GM23338 (cell line): ENCODE measurements around the gene IQUB.

Experiments
- CREB1 ChIP-seq: fragments of 250-450 bp; sonication (Bioruptor Pico); IDR thresholded peaks from 2 replicates; pipeline ENCODE4 v1.5.0; 2020; ENCODE audit warnings: low read depth, mild to moderate bottlenecking, moderate library complexity
- EZH2 ChIP-seq: fragments of 200-600 bp; sonication (generic); IDR thresholded peaks from one replicate; pipeline ENCODE4 v1.8.0; 2017; ENCODE audit warnings: antibody characterized with exemption, mild to moderate bottlenecking, low read depth; ENCODE audit not compliant: unreplicated experiment
- EZH2phosphoT487 ChIP-seq: fragments of 200-600 bp; sonication (generic); IDR thresholded peaks from one replicate; pipeline ENCODE4 v1.8.1; 2018; ENCODE audit warnings: antibody characterized with exemption; ENCODE audit not compliant: unreplicated experiment
- JUNB ChIP-seq: IDR thresholded peaks from one replicate; pipeline ENCODE4 v1.6.1; 2016; ENCODE audit warnings: antibody characterized with exemption; ENCODE audit not compliant: unreplicated experiment
- POLR2AphosphoS5 ChIP-seq: IDR thresholded peaks from 2 replicates; pipeline ENCODE4 v1.6.1; 2016; ENCODE audit warnings: antibody characterized with exemption, low read depth
- TF ChIP-seq, protein P1 (sequence below), 2 experiments: fragments of 200-600 bp in 1 of 2; sonication (generic) in 1 of 2; conservative IDR thresholded peaks; 2 replicates each; pipeline versions ENCODE4 v1.5.1 to v1.6.1; 2016 to 2017; ENCODE audit warnings: antibody characterized with exemption in 2 of 2, low read depth in 2 of 2, mild to moderate bottlenecking in 2 of 2, moderate library complexity in 1 of 2
- TF ChIP-seq, protein P2 (sequence below): IDR thresholded peaks from one replicate; pipeline ENCODE4 v1.6.1; 2018; ENCODE audit warnings: antibody characterized with exemption; ENCODE audit not compliant: unreplicated experiment
- TF ChIP-seq, protein P3 (sequence below): IDR thresholded peaks from 2 replicates; pipeline ENCODE4 v1.6.1; 2016; ENCODE audit warnings: antibody characterized with exemption

DNA sequence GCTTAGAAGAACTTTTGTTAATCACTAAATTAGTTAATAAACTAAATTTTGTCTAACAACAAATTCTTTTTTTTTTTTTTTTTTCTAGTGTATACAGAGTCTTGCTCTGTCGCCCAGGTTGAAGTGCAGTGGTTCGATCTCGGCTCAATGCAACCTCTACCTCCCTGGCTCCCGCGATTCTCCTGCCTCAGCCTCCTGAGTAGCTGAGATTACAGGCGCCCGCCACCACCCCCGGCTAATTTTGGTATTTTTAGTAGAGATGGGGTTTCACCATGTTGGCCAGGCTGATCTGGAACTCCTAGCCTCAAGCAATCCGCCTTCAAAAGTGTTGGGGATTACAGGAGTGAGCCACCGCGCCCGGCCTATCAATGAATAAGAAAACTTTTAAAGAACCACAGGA, 1.1 kb upstream of the IQUB start:
- TF ChIP-seq CREB1 (CRISPR knock-in tag) (no peak), EZH2 (no peak), POLR2AphosphoS5 (no peak), EZH2phosphoT487 (no peak), JUNB (no peak)
- TF ChIP-seq, protein P1, sequence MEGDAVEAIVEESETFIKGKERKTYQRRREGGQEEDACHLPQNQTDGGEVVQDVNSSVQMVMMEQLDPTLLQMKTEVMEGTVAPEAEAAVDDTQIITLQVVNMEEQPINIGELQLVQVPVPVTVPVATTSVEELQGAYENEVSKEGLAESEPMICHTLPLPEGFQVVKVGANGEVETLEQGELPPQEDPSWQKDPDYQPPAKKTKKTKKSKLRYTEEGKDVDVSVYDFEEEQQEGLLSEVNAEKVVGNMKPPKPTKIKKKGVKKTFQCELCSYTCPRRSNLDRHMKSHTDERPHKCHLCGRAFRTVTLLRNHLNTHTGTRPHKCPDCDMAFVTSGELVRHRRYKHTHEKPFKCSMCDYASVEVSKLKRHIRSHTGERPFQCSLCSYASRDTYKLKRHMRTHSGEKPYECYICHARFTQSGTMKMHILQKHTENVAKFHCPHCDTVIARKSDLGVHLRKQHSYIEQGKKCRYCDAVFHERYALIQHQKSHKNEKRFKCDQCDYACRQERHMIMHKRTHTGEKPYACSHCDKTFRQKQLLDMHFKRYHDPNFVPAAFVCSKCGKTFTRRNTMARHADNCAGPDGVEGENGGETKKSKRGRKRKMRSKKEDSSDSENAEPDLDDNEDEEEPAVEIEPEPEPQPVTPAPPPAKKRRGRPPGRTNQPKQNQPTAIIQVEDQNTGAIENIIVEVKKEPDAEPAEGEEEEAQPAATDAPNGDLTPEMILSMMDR (conservative IDR thresholded peaks at IDR 0.05; ENCODE audit: low read depth in 2 of 2): no peak
- TF ChIP-seq, protein P2, sequence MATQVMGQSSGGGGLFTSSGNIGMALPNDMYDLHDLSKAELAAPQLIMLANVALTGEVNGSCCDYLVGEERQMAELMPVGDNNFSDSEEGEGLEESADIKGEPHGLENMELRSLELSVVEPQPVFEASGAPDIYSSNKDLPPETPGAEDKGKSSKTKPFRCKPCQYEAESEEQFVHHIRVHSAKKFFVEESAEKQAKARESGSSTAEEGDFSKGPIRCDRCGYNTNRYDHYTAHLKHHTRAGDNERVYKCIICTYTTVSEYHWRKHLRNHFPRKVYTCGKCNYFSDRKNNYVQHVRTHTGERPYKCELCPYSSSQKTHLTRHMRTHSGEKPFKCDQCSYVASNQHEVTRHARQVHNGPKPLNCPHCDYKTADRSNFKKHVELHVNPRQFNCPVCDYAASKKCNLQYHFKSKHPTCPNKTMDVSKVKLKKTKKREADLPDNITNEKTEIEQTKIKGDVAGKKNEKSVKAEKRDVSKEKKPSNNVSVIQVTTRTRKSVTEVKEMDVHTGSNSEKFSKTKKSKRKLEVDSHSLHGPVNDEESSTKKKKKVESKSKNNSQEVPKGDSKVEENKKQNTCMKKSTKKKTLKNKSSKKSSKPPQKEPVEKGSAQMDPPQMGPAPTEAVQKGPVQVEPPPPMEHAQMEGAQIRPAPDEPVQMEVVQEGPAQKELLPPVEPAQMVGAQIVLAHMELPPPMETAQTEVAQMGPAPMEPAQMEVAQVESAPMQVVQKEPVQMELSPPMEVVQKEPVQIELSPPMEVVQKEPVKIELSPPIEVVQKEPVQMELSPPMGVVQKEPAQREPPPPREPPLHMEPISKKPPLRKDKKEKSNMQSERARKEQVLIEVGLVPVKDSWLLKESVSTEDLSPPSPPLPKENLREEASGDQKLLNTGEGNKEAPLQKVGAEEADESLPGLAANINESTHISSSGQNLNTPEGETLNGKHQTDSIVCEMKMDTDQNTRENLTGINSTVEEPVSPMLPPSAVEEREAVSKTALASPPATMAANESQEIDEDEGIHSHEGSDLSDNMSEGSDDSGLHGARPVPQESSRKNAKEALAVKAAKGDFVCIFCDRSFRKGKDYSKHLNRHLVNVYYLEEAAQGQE: no peak
- TF ChIP-seq, protein P3, sequence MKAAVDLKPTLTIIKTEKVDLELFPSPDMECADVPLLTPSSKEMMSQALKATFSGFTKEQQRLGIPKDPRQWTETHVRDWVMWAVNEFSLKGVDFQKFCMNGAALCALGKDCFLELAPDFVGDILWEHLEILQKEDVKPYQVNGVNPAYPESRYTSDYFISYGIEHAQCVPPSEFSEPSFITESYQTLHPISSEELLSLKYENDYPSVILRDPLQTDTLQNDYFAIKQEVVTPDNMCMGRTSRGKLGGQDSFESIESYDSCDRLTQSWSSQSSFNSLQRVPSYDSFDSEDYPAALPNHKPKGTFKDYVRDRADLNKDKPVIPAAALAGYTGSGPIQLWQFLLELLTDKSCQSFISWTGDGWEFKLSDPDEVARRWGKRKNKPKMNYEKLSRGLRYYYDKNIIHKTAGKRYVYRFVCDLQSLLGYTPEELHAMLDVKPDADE: no peak
